Measurements from ENCODE around the gene COL23A1.

COL23A1 gene

DNA sequence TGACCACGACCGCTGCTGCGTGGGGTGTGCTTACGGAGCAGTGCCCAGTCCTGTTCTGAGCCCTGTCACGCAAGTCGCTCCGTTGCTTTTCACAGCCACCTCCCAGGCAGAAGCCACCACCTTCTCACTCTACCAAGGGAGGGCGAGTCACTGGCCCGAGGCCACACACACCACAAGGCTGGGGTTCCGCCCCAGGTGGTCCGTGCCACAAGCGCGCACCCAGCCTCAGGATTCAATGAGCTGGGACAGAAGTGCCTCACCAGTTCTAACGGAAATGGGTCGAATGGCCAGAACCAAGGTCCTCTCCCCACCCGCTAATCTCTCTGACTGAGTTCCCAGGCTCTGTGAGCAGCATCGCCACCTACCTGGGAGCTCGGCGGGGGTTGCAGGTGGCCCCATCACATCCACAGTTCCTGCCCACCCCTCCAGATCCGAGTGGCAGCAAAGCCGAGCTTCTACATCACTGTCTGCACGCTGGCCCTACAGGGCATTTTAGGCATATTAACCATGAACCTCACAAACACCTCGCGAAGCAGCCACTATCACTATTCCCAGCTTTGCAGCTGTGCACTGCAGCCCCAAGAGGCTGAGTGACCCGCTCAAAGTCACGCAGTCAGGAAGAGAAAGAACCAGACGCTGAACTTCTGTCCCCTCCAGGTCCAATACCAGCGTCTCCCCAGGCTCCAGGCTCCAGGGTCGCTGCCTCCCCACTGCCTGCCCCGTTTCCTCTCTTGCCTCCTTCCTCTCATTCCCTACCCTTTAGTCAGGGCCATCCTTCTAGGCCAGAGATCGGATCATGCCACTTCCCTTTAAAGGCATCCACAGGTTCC is 265.5 kb downstream of the COL23A1 start:
- TF ChIP-seq, protein P1, sequence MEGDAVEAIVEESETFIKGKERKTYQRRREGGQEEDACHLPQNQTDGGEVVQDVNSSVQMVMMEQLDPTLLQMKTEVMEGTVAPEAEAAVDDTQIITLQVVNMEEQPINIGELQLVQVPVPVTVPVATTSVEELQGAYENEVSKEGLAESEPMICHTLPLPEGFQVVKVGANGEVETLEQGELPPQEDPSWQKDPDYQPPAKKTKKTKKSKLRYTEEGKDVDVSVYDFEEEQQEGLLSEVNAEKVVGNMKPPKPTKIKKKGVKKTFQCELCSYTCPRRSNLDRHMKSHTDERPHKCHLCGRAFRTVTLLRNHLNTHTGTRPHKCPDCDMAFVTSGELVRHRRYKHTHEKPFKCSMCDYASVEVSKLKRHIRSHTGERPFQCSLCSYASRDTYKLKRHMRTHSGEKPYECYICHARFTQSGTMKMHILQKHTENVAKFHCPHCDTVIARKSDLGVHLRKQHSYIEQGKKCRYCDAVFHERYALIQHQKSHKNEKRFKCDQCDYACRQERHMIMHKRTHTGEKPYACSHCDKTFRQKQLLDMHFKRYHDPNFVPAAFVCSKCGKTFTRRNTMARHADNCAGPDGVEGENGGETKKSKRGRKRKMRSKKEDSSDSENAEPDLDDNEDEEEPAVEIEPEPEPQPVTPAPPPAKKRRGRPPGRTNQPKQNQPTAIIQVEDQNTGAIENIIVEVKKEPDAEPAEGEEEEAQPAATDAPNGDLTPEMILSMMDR (conservative IDR thresholded peaks at IDR 0.05): no peak
- no peak overlapping the region for H3K27ac ChIP-seq

DNA sequence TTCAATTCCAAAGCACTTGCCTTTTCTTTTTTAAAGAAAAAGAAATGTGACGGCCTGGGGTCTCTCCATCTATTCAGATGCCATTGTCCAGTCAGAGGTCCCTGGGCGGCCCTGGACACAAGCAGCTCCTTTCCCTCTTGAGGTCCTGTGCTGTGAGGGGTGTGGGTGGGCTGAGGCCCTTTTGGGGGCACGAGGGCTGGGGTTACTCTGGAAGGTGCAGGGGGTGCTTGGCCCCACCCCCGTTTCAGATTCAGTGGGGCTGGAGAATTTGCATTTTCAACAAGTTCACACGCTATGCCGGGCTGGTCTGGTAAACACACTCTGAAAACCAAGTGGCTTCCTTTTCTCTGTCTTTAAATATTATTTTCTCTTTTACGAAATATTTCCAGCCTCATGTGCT is 266.2 kb downstream of the COL23A1 start:
- H3K27ac ChIP-seq: no peak overlapping the region
- TF ChIP-seq, protein P1 (conservative IDR thresholded peaks at IDR 0.05): no peak

DNA sequence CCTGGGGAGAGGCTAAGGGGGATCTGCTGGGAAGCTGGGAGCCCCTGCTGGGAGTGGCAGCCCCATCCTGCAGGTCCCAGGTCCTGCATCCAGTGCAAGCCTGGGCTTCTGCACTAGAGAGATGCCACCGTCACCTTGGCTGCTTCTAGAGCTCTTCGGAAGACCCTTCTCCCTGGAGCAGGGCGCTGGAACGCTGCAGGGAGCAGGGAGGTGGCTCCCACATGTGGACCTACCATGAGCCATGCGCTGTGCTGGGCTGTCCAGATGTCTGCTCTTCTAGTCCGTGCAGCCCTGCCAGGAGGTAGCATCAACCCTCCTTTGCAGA is 266.7 kb downstream of the COL23A1 start:
- H3K27ac ChIP-seq: no peak overlapping the region
- TF ChIP-seq, protein P1 (conservative IDR thresholded peaks at IDR 0.05): no peak

DNA sequence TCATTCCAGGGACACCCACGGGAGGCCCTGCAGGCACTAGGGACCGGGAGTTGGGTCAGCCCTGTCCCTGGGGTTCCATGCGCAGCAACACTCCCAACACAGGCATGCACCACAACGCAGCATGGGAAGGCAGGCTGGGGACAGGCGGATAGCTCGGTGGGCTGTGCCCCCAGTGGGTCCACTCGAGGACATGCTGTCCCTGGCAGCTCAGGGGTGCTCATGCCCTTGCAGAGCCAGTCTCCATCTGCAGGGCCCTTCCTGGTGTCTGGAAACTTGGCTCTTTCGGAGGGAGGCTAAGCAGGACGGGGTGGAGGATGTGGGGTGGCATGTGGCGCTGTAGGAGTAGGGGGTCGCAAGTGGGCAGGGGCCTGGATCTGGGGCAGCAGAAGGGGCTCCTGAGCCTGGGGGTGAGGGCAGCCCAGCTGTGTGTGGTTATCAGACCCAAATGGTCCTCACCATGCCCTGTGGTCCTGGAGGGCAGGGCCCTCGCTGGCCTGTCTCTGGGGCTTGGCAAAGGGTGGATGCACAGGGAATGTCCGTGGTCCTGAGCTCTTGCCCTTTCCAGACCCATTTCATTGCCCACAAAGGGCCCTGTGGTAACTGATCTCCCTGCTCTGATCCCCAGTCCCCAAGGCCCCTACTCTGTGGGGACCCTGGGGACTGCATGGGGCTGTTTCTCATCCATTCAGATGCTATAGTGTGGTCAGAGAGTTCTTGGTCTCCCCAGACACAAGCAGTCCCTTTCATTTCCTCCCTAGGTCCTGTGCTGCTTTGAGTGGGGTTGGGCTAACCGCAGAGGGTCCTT is 267.3 kb downstream of the COL23A1 start:
- no peak overlapping the region for H3K27ac ChIP-seq

DNA sequence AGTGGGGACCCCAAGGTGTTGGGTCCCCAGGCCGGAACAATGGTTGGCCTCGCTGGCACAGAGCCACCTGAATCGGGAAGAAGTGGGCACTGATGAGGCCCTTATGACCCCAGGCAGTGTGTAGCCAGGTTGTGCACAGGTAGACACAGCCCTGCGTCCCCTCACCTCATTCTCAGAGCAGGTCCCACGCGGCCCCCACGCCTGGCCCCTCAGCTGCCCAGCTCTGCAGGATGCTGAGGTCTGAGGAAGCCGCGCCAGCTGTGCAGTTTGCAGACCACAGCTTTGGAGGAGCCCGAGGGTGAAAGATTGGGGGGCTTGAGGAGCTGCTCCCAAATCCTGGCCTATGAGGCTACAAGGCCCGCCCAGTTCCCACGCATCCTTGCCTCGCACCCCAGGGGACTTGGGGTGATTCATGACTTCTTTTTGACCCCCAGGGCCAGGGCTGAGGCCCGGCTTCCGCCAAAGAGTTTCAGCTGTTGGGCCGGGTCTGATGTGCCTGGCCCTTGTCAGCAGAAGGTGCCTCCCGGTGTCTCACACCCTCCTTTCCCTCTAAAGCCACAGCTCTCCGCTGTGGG is 269.8 kb downstream of the COL23A1 start:
- H3K27ac ChIP-seq: no peak overlapping the region
- TF ChIP-seq, protein P1 (conservative IDR thresholded peaks at IDR 0.05): no peak

More for the DNA sequence above, 267.3 kb downstream of the COL23A1 start:
- TF ChIP-seq, protein P1 (conservative IDR thresholded peaks at IDR 0.05): no peak

DNA sequence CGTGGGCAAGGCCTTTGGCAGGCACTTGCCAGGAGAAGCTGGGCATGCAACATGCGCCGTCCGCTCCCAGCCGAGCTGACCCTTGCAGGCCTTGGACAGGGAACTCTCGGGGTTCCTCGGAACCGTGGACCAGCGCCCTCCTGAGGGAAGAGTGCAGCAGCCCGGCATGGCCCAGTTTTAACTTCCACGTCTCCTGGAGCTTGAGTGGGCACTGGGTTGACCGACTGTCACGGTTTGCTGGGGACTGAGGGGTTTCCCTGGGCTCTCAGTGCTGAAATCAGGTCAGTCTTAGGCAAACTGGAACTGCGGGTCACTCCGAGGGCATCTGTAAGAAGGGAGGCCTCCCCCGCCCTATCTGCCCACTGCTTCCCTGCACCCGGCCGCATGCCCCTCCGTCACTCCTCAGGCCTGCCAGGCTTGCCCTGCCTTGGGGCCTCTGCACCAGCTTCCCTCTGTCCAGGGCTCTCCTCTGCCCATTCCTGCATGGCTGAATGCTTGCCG is 270.6 kb downstream of the COL23A1 start:
- H3K27ac ChIP-seq: no peak overlapping the region
- TF ChIP-seq, protein P1 (conservative IDR thresholded peaks at IDR 0.05): no peak

DNA sequence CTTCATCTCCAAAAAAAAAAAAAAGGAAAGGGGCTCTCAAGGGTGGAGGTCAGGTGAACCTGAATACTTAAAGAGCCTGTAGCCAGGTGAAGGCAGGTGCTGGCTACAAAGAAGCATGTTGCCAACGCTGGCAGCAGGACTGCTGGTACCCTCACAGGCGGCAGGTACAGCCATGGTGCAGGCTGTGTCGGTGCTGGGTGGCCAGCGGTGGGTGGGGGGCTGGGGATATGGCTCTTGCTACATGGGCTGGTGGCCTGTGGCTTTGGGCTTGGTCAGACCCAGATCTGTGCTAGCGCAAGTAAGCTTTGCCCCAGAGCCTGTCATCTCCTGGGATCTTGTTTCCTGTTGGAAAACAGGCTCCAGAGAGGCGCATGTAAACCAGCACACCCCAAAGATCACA is 271.3 kb downstream of the COL23A1 start:
- TF ChIP-seq, protein P1 (conservative IDR thresholded peaks at IDR 0.05): no peak
- no peak overlapping the region for H3K27ac ChIP-seq

All from VCaP (cell line).